Tibial artery (tissue), 4 donors: ENCODE results near the gene PTPN13.

Experiments
- DNase-seq, 2 donors: peaks; one replicate each; pipeline ENCODE4 v3.0.0-alpha.2; 2019
- H3K27ac ChIP-seq, 2 donors: fragments of 200-600 bp; sonication (generic) in 1 of 2; 1 replicate in 1 of 2; 2 replicates in 1 of 2; pipeline ENCODE4 v1.5.1; 2018 to 2019; ENCODE audit warnings: mild to moderate bottlenecking in 1 of 2
- H3K27me3 ChIP-seq, 2 donors: fragments of 200-600 bp; sonication (generic) in 1 of 2; one replicate each; pipeline versions ENCODE4 v1.5.1 to v1.6.0; 2016 to 2019
- H3K36me3 ChIP-seq, 3 donors: fragments of 200-600 bp; sonication (generic) in 2 of 3; one replicate each; pipeline ENCODE4 v1.5.1; 2016 to 2019; ENCODE audit warnings: mild to moderate bottlenecking in 2 of 3
- H3K4me1 ChIP-seq, 4 donors: fragments of 200-600 bp; sonication (generic) in 2 of 4; 1 replicate in 3 of 4; 2 replicates in 1 of 4; pipeline ENCODE4 v1.5.1; 2016 to 2019
- H3K4me3 ChIP-seq, 2 donors: fragments of 200-600 bp; sonication (generic) in 1 of 2; 1 replicate in 1 of 2; 2 replicates in 1 of 2; pipeline ENCODE4 v1.5.1; 2018 to 2019; ENCODE audit warnings: mild to moderate bottlenecking in 2 of 2
- H3K9me3 ChIP-seq, 3 donors: fragments of 200-600 bp; sonication (generic) in 1 of 3; one replicate each; pipeline ENCODE4 v1.5.1; 2016 to 2019
- CTCF ChIP-seq, 2 experiments: fragments of 200-600 bp in 1 of 2; fragments of 450-650 bp in 1 of 2; IDR thresholded peaks; one replicate each; pipeline ENCODE4 v1.5.1; 2017 to 2019; ENCODE audit warnings: antibody characterized with exemption in 2 of 2, mild to moderate bottlenecking in 1 of 2, moderate library complexity in 1 of 2
- intact Hi-C: fragments of 100-400 bp; cut with DNase I; formaldehyde crosslinking; loops from one replicate; pipeline ENCODE4 v1.15.0; 2023; ENCODE audit warnings: low total_unique reads

The PTPN13 gene

DNA sequence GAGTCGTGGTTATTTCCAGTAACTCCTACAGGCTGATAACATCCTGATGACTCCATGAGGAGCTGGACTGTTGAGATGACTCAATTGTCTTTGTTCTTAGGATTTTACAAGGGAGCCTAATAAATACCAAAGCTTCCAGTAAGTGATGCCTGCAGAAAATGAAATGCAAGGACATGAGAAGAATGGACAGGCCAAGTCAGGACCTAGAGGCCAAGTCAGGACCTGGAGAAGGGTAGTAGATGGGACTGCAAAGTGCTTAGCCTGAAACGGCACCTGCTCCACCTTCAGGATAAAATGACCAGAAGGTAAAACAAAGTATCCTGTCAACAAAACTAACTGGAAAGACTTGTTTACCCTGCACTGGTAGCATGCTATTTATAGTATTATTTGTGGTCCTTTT lies 261.5 kb downstream of the PTPN13 start:
- Histone ChIP-seq H3K4me3 (no peak overlapping the region), H3K9me3 (no peaks in the 10 kb centered on the region), H3K27me3 (no peaks in the 10 kb centered on the region), H3K27ac (no peak overlapping the region), H3K36me3 (no peaks in the 10 kb centered on the region), H3K4me1 (no peaks in the 10 kb centered on the region)
- TF ChIP-seq CTCF (IDR thresholded peaks at IDR 0.05): no peak
- intact Hi-C loops: no loop called here
- DNase-seq: no peak

- DNase-seq: no peak
- H3K9me3 ChIP-seq: no peaks in the 10 kb centered on the region
- no peak overlapping the region for H3K27ac ChIP-seq
- no peaks in the 10 kb centered on the region for H3K4me1 ChIP-seq
- no peak for TF ChIP-seq CTCF (IDR thresholded peaks at IDR 0.05)
- intact Hi-C loops: no loop called here
- no peaks in the 10 kb centered on the region for H3K27me3 ChIP-seq
- no peaks in the 10 kb centered on the region for H3K36me3 ChIP-seq
- no peak overlapping the region for H3K4me3 ChIP-seq
Observed at GRCh38 chr4:86856896-86857295, 262.8 kb downstream of the PTPN13 start.

DNA sequence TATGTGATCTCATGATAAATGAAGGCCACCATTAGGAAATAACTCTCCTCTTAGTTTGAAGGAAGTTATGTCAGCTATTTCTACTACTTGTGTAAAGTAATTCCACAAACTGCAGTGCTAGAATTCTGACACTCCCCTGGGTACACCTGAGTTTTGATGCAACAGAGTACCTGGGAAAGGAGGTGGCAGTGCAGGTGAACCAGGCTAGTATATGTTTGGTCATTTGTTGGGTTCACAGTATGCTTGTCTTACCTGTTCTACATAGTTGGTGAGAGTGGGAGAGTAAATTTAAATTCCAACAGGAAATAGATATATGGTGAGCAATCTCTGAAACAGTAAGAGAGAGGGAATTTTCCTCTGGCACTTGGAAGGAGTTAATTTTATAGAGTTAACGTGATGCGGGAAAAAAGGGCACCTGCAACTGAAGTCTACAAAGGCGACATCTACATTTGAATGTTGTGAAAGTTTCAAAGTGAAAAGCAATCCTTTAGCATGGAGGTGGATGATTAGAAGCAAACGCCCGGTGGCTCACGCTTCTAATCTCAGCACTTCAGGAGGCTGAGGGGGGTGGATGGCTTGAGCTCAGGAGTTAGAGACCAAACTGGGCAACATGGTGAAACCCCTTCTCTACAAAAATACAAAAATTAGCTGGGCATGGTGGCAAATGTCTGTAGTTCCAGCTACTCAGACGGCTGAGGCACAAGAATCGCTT lies 263.4 kb downstream of the PTPN13 start:
- no peaks in the 10 kb centered on the region for H3K27me3 ChIP-seq
- DNase-seq: no peak
- H3K4me1 ChIP-seq: no peaks in the 10 kb centered on the region
- H3K36me3 ChIP-seq: no peaks in the 10 kb centered on the region
- H3K27ac ChIP-seq: no peak overlapping the region
- no peak overlapping the region for H3K4me3 ChIP-seq
- TF ChIP-seq CTCF (IDR thresholded peaks at IDR 0.05): no peak
- H3K9me3 ChIP-seq: no peaks in the 10 kb centered on the region
- intact Hi-C loops: no loop called here
